Measurements from ENCODE around the gene BTAF1.

GRCh38 chr10:92066386-92066785 is 142.8 kb downstream of the BTAF1 start:
- TF ChIP-seq ZBTB33 (IDR thresholded peaks at IDR 0.05; ENCODE audit: extremely low read depth, insufficient replicate concordance, low read length) (no peak), JUND (IDR thresholded peaks at IDR 0.05) (no peak), POLR2A (IDR thresholded peaks at IDR 0.05; ENCODE audit: borderline replicate concordance, extremely low read depth, insufficient read depth, insufficient read length) (no peak), CTCF (IDR thresholded peaks at IDR 0.05 in 2 of 3, conservative IDR thresholded peaks at IDR 0.05 in 1 of 3; ENCODE audit: borderline replicate concordance in 1 of 3, insufficient read depth in 1 of 3, low read depth in 2 of 3, low read length in 2 of 3) (no peak), EZH2 (IDR thresholded peaks at IDR 0.05) (no peak)
